Epithelial cell of prostate (primary cell): ENCODE results near the gene TRABD2B.

Experiments
- DNase-seq: peaks from one replicate; pipeline ENCODE4 v3.0.0-alpha.2; 2011; ENCODE audit warnings: low read depth, low spot score
- H3K27ac ChIP-seq: fragments of 450-650 bp; 2 replicates; pipeline ENCODE4 v1.5.1; 2017; ENCODE audit warnings: mild to moderate bottlenecking

The TRABD2B gene

DNA sequence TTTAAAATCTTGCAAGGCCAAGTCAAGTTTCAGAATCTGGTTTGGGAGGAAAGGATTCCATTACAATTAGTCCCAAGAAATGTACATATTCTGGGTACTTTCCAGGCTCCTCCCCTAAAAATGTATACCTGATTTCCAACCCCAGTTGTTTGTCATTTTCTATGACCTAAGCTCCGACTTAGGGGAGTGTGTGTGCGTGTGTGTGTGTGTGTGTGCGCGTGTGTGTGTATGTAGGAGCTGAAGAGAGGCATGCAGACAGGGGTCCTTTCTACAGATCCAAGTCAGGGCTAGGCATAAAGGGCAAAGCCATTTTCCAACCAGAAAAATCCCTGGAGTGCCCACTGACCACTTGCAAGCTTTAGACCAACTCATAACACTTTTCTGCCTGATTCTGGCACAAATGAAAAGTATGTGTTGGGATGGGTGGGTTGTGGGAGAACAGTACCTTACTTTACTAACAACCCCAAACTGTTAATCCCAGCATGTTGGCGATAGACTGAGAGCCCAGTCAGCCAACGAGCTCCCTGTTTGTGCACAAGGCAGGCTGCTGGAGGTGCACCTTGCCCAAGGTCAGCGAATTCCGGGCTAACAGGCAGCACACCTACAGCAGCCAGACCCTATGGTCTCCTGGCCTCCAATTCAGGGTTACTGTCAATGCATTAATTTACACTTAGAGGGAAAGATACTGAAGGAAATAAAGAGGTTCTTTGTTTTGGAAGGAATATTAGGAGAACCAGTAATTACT lies 1.7 kb downstream of the TRABD2B start:
- no peak for DNase-seq
- H3K27ac ChIP-seq = peak overlapping the region; percentile 9

- no peak overlapping the region for H3K27ac ChIP-seq
- DNase-seq = no peak
Measured at GRCh38 chr1:47993881-47994625, 3.1 kb downstream of the TRABD2B start.

- DNase-seq = no peak
- no peak overlapping the region for H3K27ac ChIP-seq
Measured at GRCh38 chr1:47993416-47993740, 3.8 kb downstream of the TRABD2B start.

DNA sequence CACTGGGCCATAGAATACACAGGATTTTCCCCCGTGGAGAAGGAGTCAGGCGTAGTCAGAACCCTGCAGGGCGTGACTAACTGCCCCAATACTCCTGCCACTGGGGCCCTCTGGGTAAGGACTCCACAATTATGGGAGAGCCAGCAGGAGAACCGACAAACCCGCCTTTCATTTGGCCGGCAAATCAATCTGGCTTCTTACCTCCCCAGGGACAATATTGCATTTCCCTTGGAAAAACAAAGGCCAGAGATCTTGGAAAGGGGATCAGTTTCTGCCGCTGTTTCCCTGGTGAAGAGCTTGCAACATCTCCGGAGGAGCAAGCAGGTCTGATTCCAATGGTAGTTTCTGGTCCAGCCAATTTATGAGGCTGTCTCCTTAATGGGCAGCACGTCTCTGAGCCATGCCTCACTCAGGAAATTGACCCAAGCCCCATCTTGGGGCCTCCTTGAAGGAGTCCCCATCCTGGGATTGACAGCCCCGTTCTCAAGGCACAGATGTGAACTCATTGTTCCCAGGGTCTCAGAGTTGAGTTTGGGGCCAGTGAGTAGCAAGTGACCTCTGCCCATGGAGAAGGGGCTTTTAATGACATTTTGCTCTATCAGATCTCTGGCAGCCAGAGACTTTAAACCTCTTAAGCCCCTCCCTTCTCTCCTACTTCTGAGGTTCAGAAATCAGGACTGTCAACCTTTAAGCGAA lies 4.3 kb downstream of the TRABD2B start:
- DNase-seq = no peak
- no peak overlapping the region for H3K27ac ChIP-seq

DNA sequence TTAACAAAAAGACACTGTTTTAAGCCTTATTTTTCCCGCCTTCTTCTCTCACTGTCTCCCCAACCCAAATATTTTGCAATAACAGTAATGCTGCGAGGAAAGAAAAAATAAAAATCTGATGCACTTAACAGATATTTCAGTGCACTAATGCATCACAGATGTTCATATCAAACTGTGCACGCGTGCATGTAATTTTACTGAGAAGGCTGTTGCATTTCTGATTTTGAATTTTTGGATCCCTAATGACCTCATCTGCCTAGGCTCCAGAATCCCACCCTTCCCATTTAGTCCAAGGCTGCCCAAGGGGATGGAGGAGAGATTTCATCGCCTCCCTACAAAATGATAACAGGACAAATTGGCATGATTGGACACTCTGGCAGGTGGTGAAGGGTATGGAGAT lies 5.5 kb downstream of the TRABD2B start:
- DNase-seq = no peak
- no peak overlapping the region for H3K27ac ChIP-seq

DNA sequence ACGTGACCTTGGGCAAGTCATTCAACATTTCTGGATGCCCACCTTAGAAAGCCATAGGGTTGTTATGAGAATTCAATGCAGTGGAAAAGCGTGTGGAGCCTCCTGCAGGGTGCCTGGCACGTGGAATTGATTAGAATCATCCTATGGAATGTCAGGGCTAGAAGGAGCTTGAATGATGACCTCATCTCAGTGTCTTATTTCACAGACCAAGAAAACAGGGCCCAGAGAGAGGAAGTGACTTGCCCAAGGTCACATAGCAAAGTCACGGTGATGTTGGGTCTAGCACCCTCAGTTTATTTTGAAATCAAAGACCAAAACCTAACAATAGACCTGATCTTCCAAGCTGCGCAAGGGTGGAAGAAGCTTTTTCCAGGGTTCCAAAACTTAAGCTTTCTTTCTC lies 6.0 kb downstream of the TRABD2B start:
- H3K27ac ChIP-seq = no peak overlapping the region
- no peak for DNase-seq

DNA sequence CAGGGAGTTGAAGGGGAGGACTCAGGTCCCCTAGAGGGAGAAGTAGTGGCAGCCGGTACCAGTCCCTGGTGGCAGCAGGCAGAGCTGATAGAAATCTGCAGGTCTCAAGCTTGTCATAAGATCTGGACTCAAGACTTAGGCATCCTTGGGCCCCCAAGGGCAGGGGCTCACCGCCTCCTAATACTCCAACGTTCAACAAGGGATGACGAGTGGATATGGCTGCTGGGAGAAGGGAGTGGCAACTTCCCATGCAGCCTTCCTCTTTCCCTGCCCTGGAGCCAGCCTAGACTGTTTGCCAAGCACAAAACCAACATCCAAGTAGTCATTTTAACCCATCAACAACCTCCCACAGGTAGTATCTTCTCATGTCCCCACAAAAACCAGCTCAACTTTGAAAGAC lies 6.9 kb downstream of the TRABD2B start:
- DNase-seq = no peak
- H3K27ac ChIP-seq = no peak overlapping the region

DNA sequence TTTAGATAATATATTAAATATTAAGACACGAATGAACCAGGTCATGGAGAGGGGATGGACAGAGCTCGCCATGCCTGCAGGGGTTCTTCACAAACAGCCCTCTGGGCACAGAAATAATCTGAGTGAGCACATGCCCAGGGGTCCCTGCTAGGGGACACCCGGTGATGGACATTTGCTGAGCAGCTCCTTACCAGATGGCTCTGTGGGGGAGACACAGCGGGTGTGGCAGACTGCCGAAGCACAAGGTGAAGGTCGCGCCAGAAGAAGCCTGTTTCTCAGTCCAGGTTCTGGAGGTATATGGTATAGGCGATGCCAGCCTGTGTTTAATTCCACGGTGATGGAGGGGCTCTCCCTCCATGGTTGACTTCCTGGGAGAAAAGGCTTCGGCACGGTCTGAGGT lies 9.6 kb downstream of the TRABD2B start:
- DNase-seq = no peak
- H3K27ac ChIP-seq = no peak overlapping the region

DNA sequence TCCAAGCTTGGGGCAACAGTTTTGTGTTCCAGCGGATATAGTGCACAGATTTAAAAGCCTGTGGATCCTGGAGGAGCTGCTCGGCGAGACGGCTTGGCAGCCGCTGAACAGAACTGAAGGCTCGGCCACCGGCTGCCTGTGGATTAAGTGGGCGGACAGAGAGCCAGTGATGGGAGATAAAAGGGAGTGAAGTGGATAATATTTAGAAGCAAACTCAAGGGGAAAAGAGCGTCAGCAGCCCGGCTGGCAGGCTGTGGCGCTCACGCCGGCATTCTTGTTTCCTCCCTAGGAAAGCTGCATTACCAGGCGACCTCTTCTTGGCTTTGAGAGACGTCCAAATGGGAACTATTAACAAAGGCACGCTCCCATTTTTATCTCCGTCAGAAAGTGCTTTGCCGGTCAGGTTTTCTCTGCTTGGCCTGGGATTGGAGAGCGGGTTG lies 10.4 kb downstream of the TRABD2B start:
- no peak for DNase-seq
- H3K27ac ChIP-seq = no peak overlapping the region

- no peak overlapping the region for H3K27ac ChIP-seq
- no peak for DNase-seq
Measured at GRCh38 chr1:47985018-47985417, 12.2 kb downstream of the TRABD2B start.

- DNase-seq = no peak
- H3K27ac ChIP-seq = no peak overlapping the region
Measured at GRCh38 chr1:47984175-47984789, 12.9 kb downstream of the TRABD2B start.

- no peak overlapping the region for H3K27ac ChIP-seq
- DNase-seq = no peak
Measured at GRCh38 chr1:47983691-47984090, 13.5 kb downstream of the TRABD2B start.

GRCh38 chr1:47981667-47982350 lies 15.4 kb downstream of the TRABD2B start:
- no peak for DNase-seq
- no peak overlapping the region for H3K27ac ChIP-seq

DNA sequence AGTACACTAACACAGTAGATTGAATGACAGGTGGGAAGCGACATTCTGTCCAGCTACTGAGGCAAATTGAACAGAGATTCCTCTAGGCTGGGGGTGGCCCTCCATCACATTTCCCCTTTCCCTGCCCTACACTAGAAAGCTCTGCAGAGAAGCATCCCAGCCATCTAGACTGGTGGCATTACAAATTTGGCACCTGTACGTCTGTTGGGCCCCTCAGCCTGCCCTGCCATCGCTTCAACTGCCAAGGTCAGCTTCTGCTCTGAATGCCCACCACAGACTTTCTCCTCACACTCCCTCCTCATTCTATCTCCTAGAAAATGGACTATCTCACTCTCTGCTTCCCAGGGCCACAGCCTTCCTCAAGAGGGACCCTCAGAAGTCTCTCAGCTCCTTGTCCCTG lies 16.7 kb downstream of the TRABD2B start:
- DNase-seq = no peak
- H3K27ac ChIP-seq = no peak overlapping the region

- no peak overlapping the region for H3K27ac ChIP-seq
Measured at GRCh38 chr1:47979724-47980123, 17.5 kb downstream of the TRABD2B start.

DNA sequence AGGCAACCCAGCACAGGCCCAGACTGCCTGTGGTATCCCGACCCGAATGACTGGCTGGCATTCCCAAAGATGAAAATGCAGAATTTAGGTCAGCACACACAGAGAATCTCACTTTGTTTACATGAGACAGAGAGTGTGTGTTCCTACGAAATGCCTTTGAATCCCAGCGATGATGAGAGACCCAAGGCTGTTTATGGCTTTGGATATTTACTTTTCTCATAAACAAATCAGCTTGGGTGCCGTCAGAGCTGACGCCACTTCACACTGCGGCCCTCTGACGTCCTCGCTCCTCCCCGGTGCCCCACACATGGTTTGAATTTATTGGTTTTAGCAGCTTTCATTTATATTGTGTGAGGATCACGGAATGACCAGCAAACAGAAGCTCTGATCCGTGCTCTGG lies 18.7 kb downstream of the TRABD2B start:
- H3K27ac ChIP-seq = no peak overlapping the region
- DNase-seq = no peak

More at GRCh38 chr1:47979724-47980123, 17.5 kb downstream of the TRABD2B start:
- no peak for DNase-seq

- no peak for DNase-seq
- no peak overlapping the region for H3K27ac ChIP-seq
Measured at GRCh38 chr1:47976728-47977127, 20.5 kb downstream of the TRABD2B start.

GRCh38 chr1:47976267-47976666 lies 20.9 kb downstream of the TRABD2B start:
- H3K27ac ChIP-seq = no peak overlapping the region
- no peak for DNase-seq

- H3K27ac ChIP-seq = no peak overlapping the region
- no peak for DNase-seq
Measured at GRCh38 chr1:47975302-47975921, 21.8 kb downstream of the TRABD2B start.

DNA sequence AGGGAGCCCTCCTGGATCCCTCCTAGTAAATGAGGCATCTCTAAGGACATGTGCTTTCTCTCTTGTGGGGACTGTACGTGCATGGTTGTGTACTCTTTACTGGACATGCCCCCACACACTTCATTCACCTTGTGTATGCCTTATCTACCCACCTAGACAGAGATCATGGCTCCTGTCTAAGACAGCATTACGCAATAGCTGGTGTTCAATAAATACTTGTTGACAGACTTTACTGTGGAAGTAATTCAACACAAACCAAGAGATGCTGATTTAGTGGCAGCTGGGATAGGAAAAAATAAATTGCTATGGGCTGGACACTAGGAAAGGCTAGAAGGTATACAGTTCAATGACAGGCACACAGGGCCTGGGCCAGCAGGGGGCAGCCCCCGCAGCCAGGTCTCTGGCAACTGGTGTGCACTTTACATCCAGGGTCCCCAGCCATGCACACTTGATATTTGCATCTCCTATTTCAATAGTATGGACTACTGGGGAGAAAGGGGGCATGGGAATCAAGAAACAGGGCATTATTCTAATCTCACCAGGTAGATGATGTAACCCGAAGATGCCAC lies 24.2 kb downstream of the TRABD2B start:
- H3K27ac ChIP-seq = no peak overlapping the region
- no peak for DNase-seq
